H1 (cell line): ENCODE results near the gene ARMC5. TPM values are rescaled to one million over a fixed set of nuclear protein-coding genes. Genes with fewer than 3 reads are reported as not detected.

Experiments
- GTF2F1 ChIP-seq: IDR thresholded peaks from 2 replicates; pipeline ENCODE4 v1.6.1; 2012; ENCODE audit warnings: low read depth, low read length, improper control_type of control experiment, borderline replicate concordance
- HDAC2 ChIP-seq, 2 experiments: fragments of 300-600 bp in 1 of 2; sonication (generic) in 1 of 2; IDR thresholded peaks; 2 replicates each; pipeline ENCODE4 v1.6.1; 2011 to 2012; ENCODE audit warnings: low read depth in 2 of 2, low read length in 2 of 2, mild to moderate bottlenecking in 2 of 2, moderate library complexity in 2 of 2, borderline replicate concordance in 1 of 2, inconsistent platforms in 1 of 2
- SIN3A ChIP-seq, 2 experiments: IDR thresholded peaks in 1 of 2; conservative IDR thresholded peaks in 1 of 2; 2 replicates each; pipeline ENCODE4 v1.6.1; 2011 to 2012; ENCODE audit warnings: low read length in 2 of 2, improper control_type of control experiment in 1 of 2, low read depth in 1 of 2, mild to moderate bottlenecking in 1 of 2
- SRF ChIP-seq: IDR thresholded peaks from 2 replicates; pipeline ENCODE4 v1.6.1; 2011; ENCODE audit warnings: mild to moderate bottlenecking, low read depth, low read length, moderate library complexity
- TAF7 ChIP-seq: optimal IDR thresholded peaks from 2 replicates; pipeline ENCODE3; 2011; ENCODE audit warnings: low read depth, mild to moderate bottlenecking, inconsistent platforms, low read length, moderate library complexity, borderline replicate concordance
- YY1 ChIP-seq: IDR thresholded peaks from 2 replicates; pipeline ENCODE4 v1.6.1; 2011; ENCODE audit warnings: low read depth, mild to moderate bottlenecking, low read length
- polyA plus RNA-seq, 7 experiments: library from polyadenylated mRNA; depleted of rRNA in 3 of 7; stranded (reverse) in 5 of 7; unstranded in 2 of 7; fragments of >200 nt in 5 of 7; fragments of 200-250 nt in 2 of 7; gene quantifications; 1 replicate in 5 of 7; 2 replicates in 1 of 7; 4 replicates in 1 of 7; pipeline versions ENCODE4 v1.2.1 to v1.2.3, GENCODE V29; 2011 to 2013; ENCODE audit warnings: missing spikeins in 2 of 7, mixed read lengths in 2 of 7
- total RNA-seq: library from RNA; stranded (reverse); fragmentation: NEBNext Ultra II Directional; extraction: Animal tissue kit (Norgen Biotek cat#: 25700); gene quantifications from 2 replicates; pipeline ENCODE4 v1.2.1, GENCODE V29; 2021

Gene ARMC5
- total and polyA plus RNA-seq, 2 of the 8 experiments (the other 6 are each of a cell fraction or from before 2014, with no cell fraction given): 7.8 to 8.7 TPM

GRCh38 chr16:31439519-31439918 lies 19.8 kb upstream of the ARMC5 start (continued):
- no peak for TF ChIP-seq SIN3A (conservative IDR thresholded peaks at IDR 0.05 in 1 of 2, IDR thresholded peaks at IDR 0.05 in 1 of 2; ENCODE audit: low read depth in 1 of 2, low read length in 2 of 2)
- TF ChIP-seq YY1: no peak
- TF ChIP-seq SRF: no peak
- TF ChIP-seq HDAC2 (IDR thresholded peaks at IDR 0.05; ENCODE audit: borderline replicate concordance in 1 of 2, low read depth in 2 of 2, low read length in 2 of 2): no peak
- TF ChIP-seq GTF2F1: no peak
- TF ChIP-seq TAF7: no peak
